Stomach (tissue), 4 donors: ENCODE data around the gene ACSBG1.

Source experiments
- POLR2AphosphoS5 ChIP-seq, 3 donors: sonication (generic); formaldehyde crosslinking; IDR thresholded peaks; one replicate each; pipeline ENCODE4 v1.6.1; 2016; ENCODE audit warnings: antibody characterized with exemption in 3 of 3
- TF ChIP-seq, protein P1 (sequence below), 7 experiments: fragments of 450-650 bp in 4 of 7; fragments of 200-600 bp in 3 of 7; sonication (generic) in 3 of 7; IDR thresholded peaks; one replicate each; pipeline ENCODE4 v1.5.1; 2016 to 2019; ENCODE audit warnings: antibody characterized with exemption in 7 of 7, control low read depth in 2 of 7, mild to moderate bottlenecking in 1 of 7

DNA sequence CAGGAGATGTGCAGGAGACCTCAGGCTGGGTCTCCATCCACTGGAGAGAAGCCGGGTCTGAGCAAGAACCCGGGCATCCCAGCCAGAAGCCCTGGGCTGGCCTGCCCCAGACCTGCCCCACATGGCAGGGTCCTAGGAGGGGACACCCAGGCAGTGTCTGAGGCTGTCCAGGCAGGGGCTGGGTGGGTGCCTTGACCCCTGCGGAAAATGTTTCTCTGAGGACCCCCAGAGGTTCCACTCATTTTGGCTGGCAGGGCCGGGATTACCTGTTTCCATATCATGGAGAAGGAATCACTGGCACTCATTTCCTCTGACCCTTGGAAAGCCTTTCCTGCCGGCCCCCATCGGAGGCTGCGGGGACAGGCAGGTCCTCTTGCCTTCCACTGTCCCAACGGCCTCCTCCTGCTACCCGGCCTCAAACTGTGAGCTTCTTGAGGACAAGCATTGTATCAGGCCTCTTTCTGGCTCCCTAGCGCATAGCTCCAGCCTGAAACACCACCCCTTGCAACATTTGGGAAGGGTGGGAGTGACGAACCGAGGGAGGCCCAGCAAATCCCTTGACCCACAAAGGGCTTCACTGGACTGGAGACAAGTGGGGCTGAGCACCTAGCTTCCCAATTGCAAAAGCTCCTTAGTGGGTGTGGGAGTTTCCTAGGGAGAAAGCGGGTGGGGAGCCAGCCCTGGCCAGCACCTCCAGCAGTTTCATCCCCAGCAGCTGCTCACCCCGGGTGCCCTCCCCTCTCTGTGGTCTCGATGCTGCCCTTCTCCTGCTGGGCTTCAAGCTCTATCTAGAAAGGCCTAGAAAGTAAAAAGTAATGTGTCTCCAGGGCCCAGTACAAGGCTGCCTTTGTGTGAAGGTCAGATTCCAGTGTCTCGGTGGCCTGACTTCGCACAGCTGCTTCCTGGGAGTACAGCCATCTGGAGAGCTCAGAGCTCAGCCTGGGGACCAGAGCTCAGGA lies 29.7 kb downstream of the ACSBG1 start:
- TF ChIP-seq, protein P1, sequence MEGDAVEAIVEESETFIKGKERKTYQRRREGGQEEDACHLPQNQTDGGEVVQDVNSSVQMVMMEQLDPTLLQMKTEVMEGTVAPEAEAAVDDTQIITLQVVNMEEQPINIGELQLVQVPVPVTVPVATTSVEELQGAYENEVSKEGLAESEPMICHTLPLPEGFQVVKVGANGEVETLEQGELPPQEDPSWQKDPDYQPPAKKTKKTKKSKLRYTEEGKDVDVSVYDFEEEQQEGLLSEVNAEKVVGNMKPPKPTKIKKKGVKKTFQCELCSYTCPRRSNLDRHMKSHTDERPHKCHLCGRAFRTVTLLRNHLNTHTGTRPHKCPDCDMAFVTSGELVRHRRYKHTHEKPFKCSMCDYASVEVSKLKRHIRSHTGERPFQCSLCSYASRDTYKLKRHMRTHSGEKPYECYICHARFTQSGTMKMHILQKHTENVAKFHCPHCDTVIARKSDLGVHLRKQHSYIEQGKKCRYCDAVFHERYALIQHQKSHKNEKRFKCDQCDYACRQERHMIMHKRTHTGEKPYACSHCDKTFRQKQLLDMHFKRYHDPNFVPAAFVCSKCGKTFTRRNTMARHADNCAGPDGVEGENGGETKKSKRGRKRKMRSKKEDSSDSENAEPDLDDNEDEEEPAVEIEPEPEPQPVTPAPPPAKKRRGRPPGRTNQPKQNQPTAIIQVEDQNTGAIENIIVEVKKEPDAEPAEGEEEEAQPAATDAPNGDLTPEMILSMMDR (IDR thresholded peaks at IDR 0.05): no peak
- no peak for TF ChIP-seq POLR2AphosphoS5 (IDR thresholded peaks at IDR 0.05)
